Cardiac muscle cell (in vitro differentiated cells and primary cell): ENCODE measurements around the gene GRK7. TPM values are rescaled to one million over a fixed set of nuclear protein-coding genes. Genes with fewer than 3 reads are reported as not detected.

ENCODE experiments used
- DNase-seq, 2 donors: peaks; one replicate each; pipeline versions ENCODE4 v3.0.0 to v3.0.0-alpha.2; 2010 to 2017; ENCODE audit warnings: low read depth in 1 of 2, low spot score in 1 of 2
- H3K27ac ChIP-seq: fragments of 200-600 bp; sonication (generic); 2 replicates; pipeline ENCODE4 v1.5.1; 2016
- H3K27me3 ChIP-seq: fragments of 200-600 bp; sonication (generic); 2 replicates; pipeline ENCODE4 v1.6.0; 2016; ENCODE audit warnings: control low read depth
- H3K36me3 ChIP-seq: fragments of 200-600 bp; sonication (generic); 2 replicates; pipeline ENCODE4 v1.5.1; 2016; ENCODE audit warnings: control low read depth
- H3K4me1 ChIP-seq: fragments of 200-600 bp; sonication (generic); 2 replicates; pipeline ENCODE4 v1.8.1; 2017; ENCODE audit warnings: low read depth, mild to moderate bottlenecking, mixed run types
- H3K4me3 ChIP-seq: fragments of 200-600 bp; sonication (generic); 2 replicates; pipeline ENCODE4 v1.5.1; 2016; ENCODE audit warnings: mild to moderate bottlenecking
- H3K9me3 ChIP-seq: fragments of 200-600 bp; sonication (generic); 2 replicates; pipeline ENCODE4 v1.5.1; 2017; ENCODE audit warnings: low read depth, mild to moderate bottlenecking, control low read depth
- polyA plus RNA-seq: library from polyadenylated mRNA; unstranded; fragments of >200 nt; fragmentation: Nextera tagmentation; extraction: Ambion mirVana; gene quantifications from 2 replicates; pipeline ENCODE4 v1.2.1, GENCODE V29; 2016
- total RNA-seq: library from RNA; depleted of rRNA; stranded (reverse); fragments of >200 nt; gene quantifications from 2 replicates; pipeline ENCODE4 v1.2.3, GENCODE V29; 2016
- TF ChIP-seq, protein P1 (sequence below): IDR thresholded peaks from 2 replicates; pipeline ENCODE4 v1.5.1; 2012; ENCODE audit warnings: low read depth, mild to moderate bottlenecking, low read length

The GRK7 gene
- total and polyA plus RNA-seq, 2 experiments from 2014 or later, result not detected

DNA sequence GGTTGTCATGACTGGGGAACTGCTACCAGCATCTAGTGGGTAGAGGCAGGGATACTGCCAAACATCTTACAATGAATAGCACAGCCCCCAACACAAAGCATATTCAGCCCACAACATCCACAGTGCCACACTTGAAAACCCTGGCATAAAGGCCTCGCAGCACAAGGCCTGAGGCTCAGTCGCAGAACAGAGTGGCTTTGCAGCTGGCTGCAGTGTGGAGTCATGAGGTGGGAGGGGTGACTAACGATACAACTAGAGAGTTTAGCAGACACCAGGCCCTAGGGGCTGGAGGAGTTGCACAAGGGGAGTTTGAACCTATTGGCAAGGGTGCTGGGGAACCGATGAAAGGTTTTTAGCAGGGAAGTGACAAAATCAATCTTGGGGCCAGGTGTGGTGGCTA lies 32.1 kb downstream of the GRK7 start:
- Histone ChIP-seq H3K9me3 (no peaks in the 10 kb centered on the region), H3K4me3 (no peak overlapping the region), H3K4me1 (peaks cover 4% of the 10 kb centered on the region), H3K36me3 (no peaks in the 10 kb centered on the region), H3K27ac (no peak overlapping the region), H3K27me3 (no peaks in the 10 kb centered on the region)
- TF ChIP-seq, protein P1, sequence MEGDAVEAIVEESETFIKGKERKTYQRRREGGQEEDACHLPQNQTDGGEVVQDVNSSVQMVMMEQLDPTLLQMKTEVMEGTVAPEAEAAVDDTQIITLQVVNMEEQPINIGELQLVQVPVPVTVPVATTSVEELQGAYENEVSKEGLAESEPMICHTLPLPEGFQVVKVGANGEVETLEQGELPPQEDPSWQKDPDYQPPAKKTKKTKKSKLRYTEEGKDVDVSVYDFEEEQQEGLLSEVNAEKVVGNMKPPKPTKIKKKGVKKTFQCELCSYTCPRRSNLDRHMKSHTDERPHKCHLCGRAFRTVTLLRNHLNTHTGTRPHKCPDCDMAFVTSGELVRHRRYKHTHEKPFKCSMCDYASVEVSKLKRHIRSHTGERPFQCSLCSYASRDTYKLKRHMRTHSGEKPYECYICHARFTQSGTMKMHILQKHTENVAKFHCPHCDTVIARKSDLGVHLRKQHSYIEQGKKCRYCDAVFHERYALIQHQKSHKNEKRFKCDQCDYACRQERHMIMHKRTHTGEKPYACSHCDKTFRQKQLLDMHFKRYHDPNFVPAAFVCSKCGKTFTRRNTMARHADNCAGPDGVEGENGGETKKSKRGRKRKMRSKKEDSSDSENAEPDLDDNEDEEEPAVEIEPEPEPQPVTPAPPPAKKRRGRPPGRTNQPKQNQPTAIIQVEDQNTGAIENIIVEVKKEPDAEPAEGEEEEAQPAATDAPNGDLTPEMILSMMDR, result no peak
- no peak for DNase-seq

DNA sequence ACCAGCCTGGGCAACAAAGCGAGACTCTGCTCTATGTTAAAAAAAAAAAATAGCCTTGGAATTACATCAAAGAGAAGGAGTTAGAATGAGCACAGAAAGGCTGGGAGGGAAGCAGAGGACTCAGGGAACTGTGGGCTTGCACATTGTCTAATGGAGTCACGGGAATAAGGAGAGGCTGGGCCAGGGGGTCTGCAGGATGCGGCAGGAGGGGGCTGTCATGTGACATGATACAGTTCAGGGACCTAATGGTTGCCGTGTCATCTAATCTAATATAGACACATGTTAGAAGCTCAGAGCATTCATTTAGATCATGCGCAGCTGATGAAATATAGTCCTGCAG lies 32.5 kb downstream of the GRK7 start:
- H3K27ac ChIP-seq, result no peak overlapping the region

DNA sequence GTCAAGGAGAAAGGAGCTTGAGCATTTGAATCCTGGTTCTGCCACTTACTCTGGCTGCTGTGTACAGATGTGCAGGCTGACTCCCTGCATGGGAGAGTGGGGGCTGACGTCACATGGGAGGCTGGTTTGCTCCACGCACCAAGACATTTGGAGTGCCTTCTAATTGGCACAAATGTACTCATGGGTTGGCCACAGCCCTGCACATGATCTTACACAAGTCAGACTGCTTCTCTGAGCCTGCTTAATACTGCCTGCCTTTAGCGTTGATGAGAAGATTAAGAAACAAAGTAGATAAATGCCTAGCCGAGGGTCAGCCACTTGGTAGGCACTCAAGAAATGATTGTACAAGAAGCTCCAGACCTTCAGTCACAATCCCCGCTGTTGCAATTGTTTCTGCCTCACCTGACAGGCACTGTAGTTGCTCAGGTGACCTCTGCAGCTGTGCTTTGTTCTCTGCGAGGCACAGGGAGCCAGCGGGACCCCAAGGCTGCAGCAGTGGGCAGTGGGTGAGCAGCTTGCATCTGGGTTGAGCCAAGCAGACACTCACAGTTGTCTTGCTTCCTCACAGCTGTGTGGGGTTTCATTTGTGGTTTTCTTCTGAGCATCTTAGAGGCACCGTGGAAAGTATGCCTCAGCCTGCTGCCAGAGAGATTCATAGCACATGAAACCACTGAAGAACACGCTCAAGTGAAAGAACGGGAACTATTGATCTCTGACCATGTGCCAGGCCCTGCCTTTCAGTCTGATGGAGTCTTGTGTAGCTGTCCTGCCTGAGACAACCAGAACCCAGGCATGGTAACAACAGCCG lies 33.1 kb downstream of the GRK7 start:
- TF ChIP-seq, protein P1, result no peak
- Histone ChIP-seq H3K4me3 (no peak overlapping the region), H3K36me3 (no peaks in the 10 kb centered on the region), H3K27ac (no peak overlapping the region), H3K27me3 (no peaks in the 10 kb centered on the region), H3K9me3 (no peaks in the 10 kb centered on the region), H3K4me1 (peaks cover 4% of the 10 kb centered on the region)
- DNase-seq, result peak in 1 of 2 donors; percentile 57

More for the DNA sequence above, 32.5 kb downstream of the GRK7 start:
- no peak for DNase-seq
- no peak overlapping the region for H3K4me3 ChIP-seq
- H3K4me1 ChIP-seq, result peaks cover 4% of the 10 kb centered on the region
- no peaks in the 10 kb centered on the region for H3K9me3 ChIP-seq
- no peaks in the 10 kb centered on the region for H3K36me3 ChIP-seq
- TF ChIP-seq, protein P1, result no peak
- no peaks in the 10 kb centered on the region for H3K27me3 ChIP-seq

DNA sequence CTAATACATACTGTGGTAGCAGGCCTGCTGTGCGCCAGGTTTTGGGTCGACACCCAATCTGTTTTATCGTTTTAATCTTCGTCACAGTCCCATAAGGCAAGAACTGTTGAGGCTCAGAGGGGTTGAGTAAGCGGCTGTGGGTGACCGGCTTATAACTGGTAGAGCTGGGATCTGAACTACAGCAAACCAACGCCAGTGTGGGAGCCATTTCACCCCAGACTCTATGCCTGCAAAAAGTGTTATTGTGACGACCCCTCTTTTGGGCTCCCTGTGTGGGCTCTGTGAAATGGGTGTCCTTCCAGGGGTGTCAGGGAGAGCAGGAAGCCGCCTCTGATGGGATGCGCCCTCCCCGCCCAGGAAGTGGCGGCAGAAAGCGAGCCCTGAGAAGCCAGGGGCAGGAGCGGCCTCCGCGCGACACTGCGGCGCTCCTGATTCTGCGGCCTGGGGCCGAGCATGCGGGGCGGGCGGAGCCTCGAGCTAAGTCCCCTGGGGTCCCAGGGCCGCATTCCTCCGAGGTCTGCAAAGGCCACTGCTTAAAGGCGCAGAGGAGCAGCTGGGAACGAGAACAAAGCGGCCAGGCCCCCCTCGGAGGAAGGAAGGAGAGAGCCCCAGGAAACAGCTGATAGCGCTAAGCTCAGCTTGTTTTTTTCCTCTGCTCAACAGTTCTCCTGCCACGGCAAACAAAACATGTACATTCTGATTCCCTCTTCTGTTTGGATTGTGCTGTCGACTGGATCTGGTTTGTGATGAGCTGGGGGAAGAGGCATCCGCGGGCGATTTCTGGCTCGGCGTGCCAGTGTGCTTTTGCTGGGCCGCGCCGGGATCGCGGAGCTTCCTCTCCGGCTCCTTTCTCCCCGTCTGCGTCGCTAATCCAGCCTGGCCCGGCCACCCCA lies 33.9 kb downstream of the GRK7 start:
- Histone ChIP-seq H3K27me3 (no peaks in the 10 kb centered on the region), H3K4me1 (peaks cover 4% of the 10 kb centered on the region), H3K36me3 (no peaks in the 10 kb centered on the region), H3K27ac (peak overlapping the region; percentile 36), H3K4me3 (no peak overlapping the region), H3K9me3 (no peaks in the 10 kb centered on the region)
- peak; percentile 37 to 82 for DNase-seq
- TF ChIP-seq, protein P1, result no peak

DNA sequence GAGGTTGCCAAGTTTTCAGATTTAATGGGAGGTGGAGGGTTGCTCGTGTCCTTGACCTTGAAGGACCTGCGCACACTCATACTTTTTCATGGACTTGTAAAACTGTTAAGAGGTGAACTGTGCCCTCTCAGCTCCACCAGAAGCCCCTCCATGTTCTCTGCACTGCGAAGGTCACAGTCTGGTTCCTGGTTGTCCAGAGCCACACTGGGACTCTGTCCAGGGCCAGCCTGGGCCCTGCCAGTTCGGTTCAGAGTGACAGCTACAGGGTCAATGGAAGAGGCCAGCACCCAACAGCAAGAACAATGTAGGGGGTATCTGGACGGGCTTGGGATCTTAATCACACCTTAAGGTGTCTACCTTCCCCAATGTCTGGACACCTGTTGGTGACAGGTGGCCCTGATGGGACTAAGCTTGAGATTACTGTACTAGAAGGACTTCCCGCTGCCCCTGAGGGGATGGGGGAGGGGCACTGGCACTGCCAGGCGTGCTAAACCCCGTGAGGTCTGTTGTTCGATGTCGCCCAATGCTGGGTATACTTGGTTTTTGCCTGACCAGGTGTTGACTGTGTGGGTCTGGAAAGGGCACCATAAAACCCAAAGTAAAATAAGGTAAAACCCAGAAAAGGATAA lies 34.7 kb downstream of the GRK7 start:
- DNase-seq, result no peak
- H3K27ac ChIP-seq, result no peak overlapping the region
- H3K9me3 ChIP-seq, result no peaks in the 10 kb centered on the region
- H3K4me3 ChIP-seq, result no peak overlapping the region
- H3K4me1 ChIP-seq, result peaks cover 4% of the 10 kb centered on the region
- no peaks in the 10 kb centered on the region for H3K36me3 ChIP-seq
- TF ChIP-seq, protein P1, result no peak
- H3K27me3 ChIP-seq, result no peaks in the 10 kb centered on the region
